GM12875 (cell line): ENCODE data around the gene FBXL13.
"Not testable (repeated sequence)": the region's sequence is repeated elsewhere in the genome, so short reads cannot be mapped to it uniquely, and the experiment has no call there.

ENCODE experiments used
- H3K4me3 ChIP-seq: one replicate; pipeline ENCODE4 v1.5.1; 2011; ENCODE audit warnings: low read depth, low read length, control low read depth
- CTCF ChIP-seq: IDR thresholded peaks from 2 replicates; pipeline ENCODE4 v1.5.1; 2011; ENCODE audit warnings: low read depth, mild to moderate bottlenecking, control low read depth, inconsistent platforms, low read length, moderate library complexity, borderline replicate concordance; ENCODE audit not compliant: insufficient read depth

Gene FBXL13

GRCh38 chr7:103100348-103100747 lies 25.8 kb upstream of the FBXL13 start:
- H3K4me3 ChIP-seq = no peak overlapping the region
- TF ChIP-seq CTCF = no peak

GRCh38 chr7:103097041-103097440 lies 22.4 kb upstream of the FBXL13 start:
- TF ChIP-seq CTCF = no peak
- H3K4me3 ChIP-seq = no peak overlapping the region

GRCh38 chr7:103095558-103095957 lies 21.0 kb upstream of the FBXL13 start:
- H3K4me3 ChIP-seq = not testable (repeated sequence)

GRCh38 chr7:103094102-103094501 lies 19.5 kb upstream of the FBXL13 start:
- no peak overlapping the region for H3K4me3 ChIP-seq
- no peak for TF ChIP-seq CTCF

GRCh38 chr7:103093429-103093828 lies 18.8 kb upstream of the FBXL13 start:
- H3K4me3 ChIP-seq = no peak overlapping the region
- TF ChIP-seq CTCF = no peak

- not testable (repeated sequence) for H3K4me3 ChIP-seq
These were observed 17.7 kb upstream of the FBXL13 start for GRCh38 chr7:103092321-103092720.

- H3K4me3 ChIP-seq = no peak overlapping the region
- TF ChIP-seq CTCF = no peak
These were observed 8.6 kb upstream of the FBXL13 start for GRCh38 chr7:103083210-103083609.

GRCh38 chr7:103082497-103082896 lies 7.9 kb upstream of the FBXL13 start:
- no peak overlapping the region for H3K4me3 ChIP-seq
- TF ChIP-seq CTCF = no peak

GRCh38 chr7:103080923-103081322 lies 6.3 kb upstream of the FBXL13 start:
- TF ChIP-seq CTCF = no peak
- H3K4me3 ChIP-seq = no peak overlapping the region
